Activated naive CD8-positive, alpha-beta T cell treated with anti-CD3 and anti-CD28 coated beads, Interleukin-2, amount 10 ng/mL, durations not matched to agents 7 days and 5 days (primary cell): Measurements from ENCODE around the gene SDK2. TPM values are rescaled to one million over a fixed set of nuclear protein-coding genes. Genes with fewer than 3 reads are reported as not detected.

Experiments used
- ATAC-seq: fragments of 150-1000 bp; cut with Tn5 transposase; one replicate; pipeline ENCODE4 v1.10.0; 2021; ENCODE audit warnings: low read depth, moderate library complexity
- POLR2A ChIA-PET: fragments of 350-600 bp; sonication (Branson Sonifier 250); formaldehyde crosslinking; loops from one replicate; lab custom pipeline; 2021; ENCODE audit warnings: antibody characterized with exemption; lab: Charles Lee
- DNase-seq: peaks from one replicate; pipeline ENCODE4 v3.0.0; 2021
- H3K27ac Mint-ChIP-seq: one replicate; pipeline ENCODE4 v1.8.0; 2022; ENCODE audit warnings: mild to moderate bottlenecking, mixed read lengths
- H3K27me3 Mint-ChIP-seq: one replicate; pipeline ENCODE4 v1.8.0; 2022; ENCODE audit warnings: mild to moderate bottlenecking, moderate library complexity, mixed read lengths
- H3K36me3 Mint-ChIP-seq: one replicate; pipeline ENCODE4 v1.8.0; 2021; ENCODE audit warnings: mild to moderate bottlenecking, mixed read lengths
- H3K4me1 Mint-ChIP-seq: one replicate; pipeline ENCODE4 v1.8.0; 2021; ENCODE audit warnings: mixed read lengths
- H3K4me3 Mint-ChIP-seq: one replicate; pipeline ENCODE4 v1.8.0; 2022; ENCODE audit warnings: mild to moderate bottlenecking, moderate library complexity, mixed read lengths
- H3K9me3 Mint-ChIP-seq: one replicate; pipeline ENCODE4 v1.8.0; 2021; ENCODE audit warnings: mixed read lengths
- total RNA-seq, 2 experiments: library from RNA; stranded (reverse); gene quantifications; one replicate each; pipeline ENCODE4 v1.2.3, GENCODE V29; 2021

SDK2 gene, protein sequence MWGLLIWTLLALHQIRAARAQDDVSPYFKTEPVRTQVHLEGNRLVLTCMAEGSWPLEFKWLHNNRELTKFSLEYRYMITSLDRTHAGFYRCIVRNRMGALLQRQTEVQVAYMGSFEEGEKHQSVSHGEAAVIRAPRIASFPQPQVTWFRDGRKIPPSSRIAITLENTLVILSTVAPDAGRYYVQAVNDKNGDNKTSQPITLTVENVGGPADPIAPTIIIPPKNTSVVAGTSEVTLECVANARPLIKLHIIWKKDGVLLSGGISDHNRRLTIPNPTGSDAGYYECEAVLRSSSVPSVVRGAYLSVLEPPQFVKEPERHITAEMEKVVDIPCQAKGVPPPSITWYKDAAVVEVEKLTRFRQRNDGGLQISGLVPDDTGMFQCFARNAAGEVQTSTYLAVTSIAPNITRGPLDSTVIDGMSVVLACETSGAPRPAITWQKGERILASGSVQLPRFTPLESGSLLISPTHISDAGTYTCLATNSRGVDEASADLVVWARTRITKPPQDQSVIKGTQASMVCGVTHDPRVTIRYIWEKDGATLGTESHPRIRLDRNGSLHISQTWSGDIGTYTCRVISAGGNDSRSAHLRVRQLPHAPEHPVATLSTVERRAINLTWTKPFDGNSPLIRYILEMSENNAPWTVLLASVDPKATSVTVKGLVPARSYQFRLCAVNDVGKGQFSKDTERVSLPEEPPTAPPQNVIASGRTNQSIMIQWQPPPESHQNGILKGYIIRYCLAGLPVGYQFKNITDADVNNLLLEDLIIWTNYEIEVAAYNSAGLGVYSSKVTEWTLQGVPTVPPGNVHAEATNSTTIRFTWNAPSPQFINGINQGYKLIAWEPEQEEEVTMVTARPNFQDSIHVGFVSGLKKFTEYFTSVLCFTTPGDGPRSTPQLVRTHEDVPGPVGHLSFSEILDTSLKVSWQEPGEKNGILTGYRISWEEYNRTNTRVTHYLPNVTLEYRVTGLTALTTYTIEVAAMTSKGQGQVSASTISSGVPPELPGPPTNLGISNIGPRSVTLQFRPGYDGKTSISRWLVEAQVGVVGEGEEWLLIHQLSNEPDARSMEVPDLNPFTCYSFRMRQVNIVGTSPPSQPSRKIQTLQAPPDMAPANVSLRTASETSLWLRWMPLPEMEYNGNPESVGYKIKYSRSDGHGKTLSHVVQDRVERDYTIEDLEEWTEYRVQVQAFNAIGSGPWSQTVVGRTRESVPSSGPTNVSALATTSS (N-terminal part only)
- 10 to 100 TPM; 29.3 to 31.1 TPM for total RNA-seq

DNA sequence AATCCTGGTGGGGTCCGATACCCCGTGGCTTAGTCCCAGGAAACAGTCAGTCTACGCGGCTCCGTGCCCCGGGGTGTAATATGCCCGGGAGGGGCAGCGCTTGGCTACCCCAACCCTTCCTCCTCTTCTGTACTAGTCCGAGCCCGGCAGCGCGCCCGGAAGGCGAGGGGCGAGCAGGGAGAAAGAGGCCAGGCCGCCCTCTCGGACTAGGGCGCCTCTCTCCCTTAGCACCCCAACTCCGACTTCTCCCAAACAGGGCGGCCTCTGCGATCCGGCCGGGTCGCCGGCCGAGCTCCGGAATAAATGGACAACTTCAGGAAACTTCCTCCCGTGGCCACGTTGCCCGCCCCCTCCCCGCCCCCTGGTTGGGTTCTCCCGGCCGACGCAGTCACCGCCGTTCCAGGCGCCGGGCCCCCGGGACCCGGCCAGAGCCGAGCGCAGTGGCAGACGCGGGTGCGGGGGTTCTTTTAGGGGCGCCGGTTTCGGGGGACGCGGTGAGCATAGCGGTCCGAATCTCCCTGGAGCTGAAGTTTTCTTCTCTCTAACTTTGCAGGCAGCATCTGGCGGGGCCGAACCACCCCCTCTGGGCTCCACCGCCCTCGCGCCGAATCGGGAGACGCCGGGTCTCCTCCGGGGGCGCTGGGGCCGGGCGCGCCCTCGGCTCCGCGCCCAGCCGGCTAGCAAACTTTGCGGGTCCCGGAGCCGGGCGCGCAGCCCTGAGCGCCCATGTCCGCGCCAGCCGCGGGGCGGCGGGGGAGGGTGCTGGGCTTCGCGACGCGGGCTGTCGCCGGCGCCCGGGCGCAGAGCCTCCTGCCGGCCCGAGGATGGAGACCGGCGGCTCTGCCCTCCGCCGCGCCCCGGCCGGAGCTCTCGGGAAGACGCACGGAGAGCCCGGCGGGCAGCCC lies at the start of gene SDK2:
SDK2 (minus strand) TSS at position 301 of the 905 bp plus-strand sequence. CDS start 357 bp downstream, outside the sequence.
- peak within 1 kb of the TSS; percentile 93 for H3K4me3 Mint-ChIP-seq
- H3K27ac Mint-ChIP-seq, result peak within 1 kb of the TSS; percentile 51
- H3K36me3 Mint-ChIP-seq, result peaks cover 1% of the 10 kb centered on the region
- peaks cover 36% of the 10 kb centered on the region for H3K27me3 Mint-ChIP-seq
- H3K9me3 Mint-ChIP-seq, result no peaks in the 10 kb centered on the region
- POLR2A ChIA-PET, result interaction anchor here (0.8 to 1.2 kb wide), 2 partner anchors 24 to 53 kb away, joined by 3 to 4 read pairs; no protein-coding TSS in a partner anchor
- peak; percentile 32 for ATAC-seq
- DNase-seq, result peak; percentile 62
- H3K4me1 Mint-ChIP-seq, result peaks cover 22% of the 10 kb centered on the region

- Mint-ChIP-seq H3K9me3 (peaks cover 10% of the 10 kb centered on the region), H3K4me3 (no peak overlapping the region), H3K4me1 (peaks cover 6% of the 10 kb centered on the region), H3K27me3 (peaks cover 11% of the 10 kb centered on the region), H3K27ac (no peak overlapping the region), H3K36me3 (no peaks in the 10 kb centered on the region)
- POLR2A ChIA-PET, result interaction anchor here (0.7 kb wide), 1 partner anchor 9 kb away, joined by 3 read pairs; no protein-coding TSS in a partner anchor
- ATAC-seq (no peak), DNase-seq (no peak)
These were observed 48.8 kb upstream of the SDK2 start for GRCh38 chr17:73693071-73693470.

- Mint-ChIP-seq H3K9me3 (peaks cover 8% of the 10 kb centered on the region), H3K4me3 (no peak overlapping the region), H3K27ac (no peak overlapping the region), H3K27me3 (peaks cover 9% of the 10 kb centered on the region), H3K4me1 (peaks cover 5% of the 10 kb centered on the region), H3K36me3 (no peaks in the 10 kb centered on the region)
- POLR2A ChIA-PET, result no interaction called here
- no peak for ATAC-seq
- DNase-seq, result no peak
These were observed 47.1 kb upstream of the SDK2 start for GRCh38 chr17:73691321-73691766.

- H3K27ac Mint-ChIP-seq, result no peak overlapping the region
- ATAC-seq, result no peak
- POLR2A ChIA-PET, result no interaction called here
- no peaks in the 10 kb centered on the region for H3K36me3 Mint-ChIP-seq
- H3K4me1 Mint-ChIP-seq, result peaks cover 2% of the 10 kb centered on the region
- DNase-seq, result no peak
- H3K27me3 Mint-ChIP-seq, result peaks cover 9% of the 10 kb centered on the region
- no peak overlapping the region for H3K4me3 Mint-ChIP-seq
- peaks cover 3% of the 10 kb centered on the region for H3K9me3 Mint-ChIP-seq
These were observed 46.4 kb upstream of the SDK2 start for GRCh38 chr17:73690676-73691075.

- Mint-ChIP-seq H3K4me3 (no peak overlapping the region), H3K4me1 (no peaks in the 10 kb centered on the region), H3K27me3 (peaks cover 9% of the 10 kb centered on the region), H3K27ac (no peak overlapping the region), H3K9me3 (peaks cover 1% of the 10 kb centered on the region), H3K36me3 (no peaks in the 10 kb centered on the region)
- POLR2A ChIA-PET, result no interaction called here
- ATAC-seq (no peak), DNase-seq (no peak)
These were observed 45.5 kb upstream of the SDK2 start for GRCh38 chr17:73689596-73690275.

DNA sequence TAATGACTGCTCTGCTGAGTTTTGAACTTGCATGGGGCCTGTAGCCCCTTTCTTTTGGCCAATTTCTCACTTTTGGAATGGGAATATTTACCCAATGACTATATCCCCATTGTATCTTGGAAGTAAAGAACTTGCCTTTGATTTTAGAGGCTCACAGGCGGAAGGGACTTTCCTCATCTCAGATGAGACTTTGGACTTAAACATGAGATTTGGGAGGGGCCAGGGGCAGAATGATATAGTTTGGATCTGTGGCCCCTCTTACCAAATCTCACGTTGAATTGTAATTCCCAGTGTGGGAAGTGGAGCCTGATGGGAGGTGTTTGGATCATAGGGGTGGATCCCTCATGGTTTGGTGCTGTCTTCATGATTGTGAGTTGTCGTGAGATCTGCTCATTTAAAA lies 42.7 kb upstream of the SDK2 start:
- peaks cover 13% of the 10 kb centered on the region for H3K27me3 Mint-ChIP-seq
- no peak overlapping the region for H3K4me3 Mint-ChIP-seq
- no peak overlapping the region for H3K27ac Mint-ChIP-seq
- H3K36me3 Mint-ChIP-seq, result peaks cover 3% of the 10 kb centered on the region
- ATAC-seq (no peak), DNase-seq (no peak)
- H3K9me3 Mint-ChIP-seq, result peaks cover 9% of the 10 kb centered on the region
- peaks cover 1% of the 10 kb centered on the region for H3K4me1 Mint-ChIP-seq
- POLR2A ChIA-PET, result no interaction called here

DNA sequence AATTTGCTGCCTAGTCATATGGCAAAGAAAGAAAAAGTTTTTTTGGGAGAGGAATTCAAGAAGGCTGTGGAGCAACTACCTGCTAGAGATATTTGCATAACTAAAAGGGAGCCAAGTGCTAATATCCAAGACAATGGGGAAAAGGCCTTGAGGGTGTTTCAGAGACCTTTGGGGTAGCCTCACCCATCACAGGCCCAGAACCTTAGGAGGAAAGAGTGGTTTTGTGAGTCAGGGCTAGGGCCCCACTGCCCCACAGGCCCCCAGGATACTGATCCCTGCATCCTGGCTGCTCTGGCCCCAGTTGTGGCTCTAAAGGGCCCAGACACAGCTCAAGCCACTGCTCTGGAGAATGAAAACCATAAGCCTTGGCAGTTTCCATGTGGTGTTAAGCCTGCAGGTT lies 41.9 kb upstream of the SDK2 start:
- Mint-ChIP-seq H3K4me1 (peaks cover 1% of the 10 kb centered on the region), H3K27me3 (peaks cover 10% of the 10 kb centered on the region), H3K27ac (no peak overlapping the region), H3K4me3 (no peak overlapping the region), H3K9me3 (peaks cover 15% of the 10 kb centered on the region), H3K36me3 (peaks cover 3% of the 10 kb centered on the region)
- no peak for DNase-seq
- POLR2A ChIA-PET, result no interaction called here
- no peak for ATAC-seq

DNA sequence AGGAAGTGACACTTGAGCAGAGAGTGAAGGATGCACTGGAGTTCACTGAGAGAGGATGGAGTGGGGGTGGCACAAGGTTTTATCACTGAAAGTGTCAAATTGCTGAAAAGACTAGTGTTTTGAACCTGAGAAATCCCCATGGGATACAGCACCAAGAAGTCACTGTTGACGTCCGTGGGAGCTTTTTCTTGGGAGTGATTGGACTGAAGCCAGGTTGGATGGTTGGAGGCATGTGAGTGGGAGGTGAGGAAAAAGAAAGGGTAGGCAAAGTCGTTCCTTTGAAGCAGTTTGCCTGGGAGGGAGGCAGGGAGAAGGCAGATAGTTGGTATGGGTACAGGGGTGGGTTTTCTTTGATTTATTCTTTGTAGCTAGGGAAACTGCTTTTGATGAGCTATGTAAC lies 39.9 kb upstream of the SDK2 start:
- no peak for ATAC-seq
- peaks cover 3% of the 10 kb centered on the region for H3K36me3 Mint-ChIP-seq
- peaks cover 1% of the 10 kb centered on the region for H3K4me1 Mint-ChIP-seq
- H3K9me3 Mint-ChIP-seq, result peaks cover 22% of the 10 kb centered on the region
- POLR2A ChIA-PET, result no interaction called here
- H3K27me3 Mint-ChIP-seq, result peaks cover 9% of the 10 kb centered on the region
- no peak overlapping the region for H3K27ac Mint-ChIP-seq
- no peak overlapping the region for H3K4me3 Mint-ChIP-seq
- DNase-seq, result no peak

DNA sequence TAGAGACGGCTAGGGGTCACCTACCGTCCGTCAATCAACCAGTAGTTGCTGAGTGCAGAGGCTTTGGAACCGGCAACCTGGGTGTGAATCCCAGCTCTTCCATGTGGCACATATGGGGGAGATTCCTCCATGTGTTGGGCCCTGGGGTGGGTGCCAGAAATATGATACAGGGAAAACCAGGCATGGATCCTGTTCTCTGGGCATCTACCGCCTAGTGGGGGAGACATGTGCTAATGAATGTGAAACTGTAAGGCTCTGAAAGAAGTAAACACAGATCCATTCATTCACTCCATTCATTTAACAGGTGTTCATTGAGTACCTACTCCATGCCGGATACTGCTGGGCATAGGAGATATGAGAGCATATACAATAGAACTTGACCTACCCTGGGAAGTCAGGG lies 39.5 kb upstream of the SDK2 start:
- POLR2A ChIA-PET, result no interaction called here
- Mint-ChIP-seq H3K4me3 (no peak overlapping the region), H3K27ac (no peak overlapping the region), H3K27me3 (peaks cover 13% of the 10 kb centered on the region), H3K9me3 (peaks cover 22% of the 10 kb centered on the region), H3K4me1 (peaks cover 1% of the 10 kb centered on the region), H3K36me3 (peaks cover 3% of the 10 kb centered on the region)
- no peak for DNase-seq
- ATAC-seq, result no peak

GRCh38 chr17:73681946-73682345 lies 37.7 kb upstream of the SDK2 start:
- H3K4me3 Mint-ChIP-seq, result no peak overlapping the region
- H3K36me3 Mint-ChIP-seq, result peaks cover 3% of the 10 kb centered on the region
- ATAC-seq (no peak), DNase-seq (no peak)
- H3K9me3 Mint-ChIP-seq, result peaks cover 20% of the 10 kb centered on the region
- H3K4me1 Mint-ChIP-seq, result peaks cover 1% of the 10 kb centered on the region
- POLR2A ChIA-PET, result no interaction called here
- peaks cover 13% of the 10 kb centered on the region for H3K27me3 Mint-ChIP-seq
- no peak overlapping the region for H3K27ac Mint-ChIP-seq

DNA sequence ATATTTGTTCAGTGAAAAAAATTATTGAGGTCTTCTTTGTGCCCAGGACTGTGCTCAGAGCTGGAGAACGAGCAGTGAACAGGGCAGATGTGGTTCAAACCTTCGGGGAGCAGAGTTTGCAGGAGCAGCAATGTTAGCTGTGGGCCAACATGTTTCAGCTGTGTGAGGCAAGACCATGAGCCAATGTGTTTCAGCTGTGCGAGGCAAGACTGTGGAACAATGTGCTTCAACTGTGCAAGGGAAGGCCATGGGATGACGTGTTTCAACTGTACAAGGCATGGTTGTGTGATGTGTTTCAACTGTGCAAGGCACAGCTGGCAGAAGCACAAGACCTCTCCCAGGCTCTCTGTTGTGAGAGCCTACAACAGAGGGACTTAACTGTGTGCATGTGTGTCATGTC lies 35.2 kb upstream of the SDK2 start:
- POLR2A ChIA-PET, result no interaction called here
- peaks cover 1% of the 10 kb centered on the region for H3K4me1 Mint-ChIP-seq
- no peak for ATAC-seq

GRCh38 chr17:73678999-73679398 lies 34.8 kb upstream of the SDK2 start:
- Mint-ChIP-seq H3K36me3 (peaks cover 3% of the 10 kb centered on the region), H3K9me3 (peaks cover 20% of the 10 kb centered on the region)

More for the DNA sequence above, 35.2 kb upstream of the SDK2 start:
- Mint-ChIP-seq H3K9me3 (peaks cover 20% of the 10 kb centered on the region), H3K36me3 (peaks cover 3% of the 10 kb centered on the region), H3K4me3 (no peak overlapping the region), H3K27ac (no peak overlapping the region), H3K27me3 (peaks cover 22% of the 10 kb centered on the region)
- DNase-seq, result no peak

More at GRCh38 chr17:73678999-73679398, 34.8 kb upstream of the SDK2 start:
- Mint-ChIP-seq H3K27me3 (peaks cover 23% of the 10 kb centered on the region), H3K4me1 (peaks cover under 1% of the 10 kb centered on the region), H3K27ac (no peak overlapping the region), H3K4me3 (no peak overlapping the region)
- POLR2A ChIA-PET, result no interaction called here
- DNase-seq (no peak), ATAC-seq (no peak)
